ENCODE results near the gene ZNF358.

DNA sequence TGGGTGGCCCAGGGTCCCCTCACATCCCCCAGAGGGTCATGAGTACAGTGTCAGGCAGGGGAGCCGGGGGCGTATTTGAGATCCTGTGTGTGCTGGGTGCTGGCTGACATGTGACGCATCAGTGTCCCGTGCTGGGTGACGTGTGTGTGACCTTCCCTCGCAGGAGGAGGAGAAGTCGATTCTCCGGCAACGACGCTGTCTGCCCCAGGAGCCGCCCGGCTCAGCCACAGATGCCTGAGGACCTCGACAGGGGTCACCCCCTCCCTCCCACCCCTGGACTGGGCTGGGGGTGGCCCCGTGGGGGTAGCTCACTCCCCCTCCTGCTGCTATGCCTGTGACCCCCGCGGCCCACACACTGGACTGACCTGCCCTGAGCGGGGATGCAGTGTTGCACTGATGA is 45.4 kb downstream of the ZNF358 start:
- TF ChIP-seq, protein P1, sequence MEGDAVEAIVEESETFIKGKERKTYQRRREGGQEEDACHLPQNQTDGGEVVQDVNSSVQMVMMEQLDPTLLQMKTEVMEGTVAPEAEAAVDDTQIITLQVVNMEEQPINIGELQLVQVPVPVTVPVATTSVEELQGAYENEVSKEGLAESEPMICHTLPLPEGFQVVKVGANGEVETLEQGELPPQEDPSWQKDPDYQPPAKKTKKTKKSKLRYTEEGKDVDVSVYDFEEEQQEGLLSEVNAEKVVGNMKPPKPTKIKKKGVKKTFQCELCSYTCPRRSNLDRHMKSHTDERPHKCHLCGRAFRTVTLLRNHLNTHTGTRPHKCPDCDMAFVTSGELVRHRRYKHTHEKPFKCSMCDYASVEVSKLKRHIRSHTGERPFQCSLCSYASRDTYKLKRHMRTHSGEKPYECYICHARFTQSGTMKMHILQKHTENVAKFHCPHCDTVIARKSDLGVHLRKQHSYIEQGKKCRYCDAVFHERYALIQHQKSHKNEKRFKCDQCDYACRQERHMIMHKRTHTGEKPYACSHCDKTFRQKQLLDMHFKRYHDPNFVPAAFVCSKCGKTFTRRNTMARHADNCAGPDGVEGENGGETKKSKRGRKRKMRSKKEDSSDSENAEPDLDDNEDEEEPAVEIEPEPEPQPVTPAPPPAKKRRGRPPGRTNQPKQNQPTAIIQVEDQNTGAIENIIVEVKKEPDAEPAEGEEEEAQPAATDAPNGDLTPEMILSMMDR (conservative IDR thresholded peaks at IDR 0.05 in 1 of 2, IDR thresholded peaks at IDR 0.05 in 1 of 2; ENCODE audit: low read depth in 1 of 2, low read length in 2 of 2): no peak
- TF ChIP-seq EZH2 (IDR thresholded peaks at IDR 0.05; ENCODE audit: low read length, missing control alignments): no peak

Data from fibroblast of lung (primary cell).